CD14-positive monocyte (primary cell): ENCODE data around the gene SHOC1. TPM values are rescaled to one million over a fixed set of nuclear protein-coding genes. Genes with fewer than 3 reads are reported as not detected.

Experiments
- DNase-seq, 3 donors: peaks; one replicate each; pipeline ENCODE4 v3.0.0-alpha.2; 2011 to 2022
- H2AFZ ChIP-seq: 2 replicates; pipeline ENCODE4 v1.6.0; 2012; ENCODE audit warnings: mild to moderate bottlenecking, low read depth, low read length, inconsistent platforms; ENCODE audit not compliant: insufficient read depth, poor library complexity, severe bottlenecking
- H3K27ac ChIP-seq, 2 donors: 1 replicate in 1 of 2; 2 replicates in 1 of 2; pipeline ENCODE4 v1.5.1; 2012 to 2013; ENCODE audit warnings: low read length in 2 of 2, control low read depth in 1 of 2, inconsistent platforms in 1 of 2, low read depth in 1 of 2, mild to moderate bottlenecking in 1 of 2
- H3K27me3 ChIP-seq, 2 donors: one replicate each; pipeline versions ENCODE4 v1.6.0 to v1.6.1; 2011 to 2013; ENCODE audit warnings: low read length in 2 of 2; ENCODE audit not compliant: control insufficient read depth in 2 of 2, insufficient read depth in 2 of 2
- H3K36me3 ChIP-seq, 2 donors: replicated peaks in 1 of 2; 1 replicate in 1 of 2; 2 replicates in 1 of 2; pipeline versions ENCODE4 v1.5.1 to v1.6.1; 2012 to 2013; ENCODE audit warnings: low read length in 2 of 2, control low read depth in 1 of 2, inconsistent platforms in 1 of 2, mild to moderate bottlenecking in 1 of 2; ENCODE audit not compliant: insufficient read depth in 2 of 2, control insufficient read depth in 1 of 2
- H3K4me1 ChIP-seq, 2 donors: 1 replicate in 1 of 2; 2 replicates in 1 of 2; pipeline versions ENCODE4 v1.5.1 to v1.6.1; 2012 to 2013; ENCODE audit warnings: low read length in 2 of 2, control low read depth in 1 of 2, inconsistent platforms in 1 of 2, mild to moderate bottlenecking in 1 of 2, moderate library complexity in 1 of 2; ENCODE audit not compliant: insufficient read depth in 2 of 2, control insufficient read depth in 1 of 2
- H3K4me2 ChIP-seq: replicated peaks from 2 replicates; pipeline ENCODE3; 2012; ENCODE audit warnings: low read length, moderate library complexity, mild to moderate bottlenecking; ENCODE audit not compliant: poor library complexity, severe bottlenecking; ENCODE audit errors: extremely low read depth
- H3K4me3 ChIP-seq, 3 experiments: fragments of 200-600 bp in 1 of 3; sonication (generic) in 1 of 3; replicated peaks in 1 of 3; 1 replicate in 2 of 3; 2 replicates in 1 of 3; pipeline ENCODE4 v1.5.1; 2011 to 2013; ENCODE audit warnings: low read length in 3 of 3, mild to moderate bottlenecking in 3 of 3, control low read depth in 2 of 3, low read depth in 2 of 3, inconsistent platforms in 1 of 3, moderate library complexity in 1 of 3
- H3K79me2 ChIP-seq: 2 replicates; pipeline ENCODE4 v1.6.0; 2012; ENCODE audit warnings: mild to moderate bottlenecking, control low read depth, inconsistent platforms, low read length, moderate library complexity; ENCODE audit not compliant: insufficient read depth
- H3K9ac ChIP-seq: 2 replicates; pipeline ENCODE4 v1.6.0; 2017; ENCODE audit warnings: low read length, mild to moderate bottlenecking; ENCODE audit not compliant: insufficient read depth, poor library complexity, severe bottlenecking
- H3K9me3 ChIP-seq, 2 donors: replicated peaks in 1 of 2; 1 replicate in 1 of 2; 2 replicates in 1 of 2; pipeline versions ENCODE4 v1.5.1 to v1.6.1; 2012 to 2013; ENCODE audit warnings: low read length in 2 of 2, control low read depth in 1 of 2; ENCODE audit not compliant: control insufficient read depth in 1 of 2, insufficient read depth in 1 of 2
- H4K20me1 ChIP-seq: 2 replicates; pipeline ENCODE4 v1.6.0; 2012; ENCODE audit warnings: mild to moderate bottlenecking, low read length, control low read depth, moderate library complexity; ENCODE audit not compliant: insufficient read depth
- H3K27ac Mint-ChIP-seq, 7 donors: one replicate each; pipeline ENCODE4 v1.8.0; 2020; ENCODE audit warnings: mild to moderate bottlenecking in 7 of 7, mixed read lengths in 7 of 7, moderate library complexity in 6 of 7, inconsistent platforms in 2 of 7
- H3K27me3 Mint-ChIP-seq, 3 donors: one replicate each; pipeline ENCODE4 v1.8.0; 2021 to 2022; ENCODE audit warnings: low read depth in 3 of 3, mild to moderate bottlenecking in 3 of 3, mixed read lengths in 3 of 3, moderate library complexity in 3 of 3, inconsistent platforms in 1 of 3
- H3K36me3 Mint-ChIP-seq, 2 donors: one replicate each; pipeline ENCODE4 v1.8.0; 2020; ENCODE audit warnings: mixed read lengths in 2 of 2, inconsistent platforms in 1 of 2, mild to moderate bottlenecking in 1 of 2
- H3K4me1 Mint-ChIP-seq: one replicate; pipeline ENCODE4 v1.8.0; 2020; ENCODE audit warnings: mild to moderate bottlenecking, mixed read lengths
- H3K4me3 Mint-ChIP-seq, 2 donors: one replicate each; pipeline ENCODE4 v1.8.0; 2020; ENCODE audit warnings: mild to moderate bottlenecking in 2 of 2, mixed read lengths in 2 of 2, moderate library complexity in 1 of 2
- H3K9me3 Mint-ChIP-seq, 7 donors: one replicate each; pipeline ENCODE4 v1.8.0; 2020 to 2022; ENCODE audit warnings: mixed read lengths in 7 of 7, mild to moderate bottlenecking in 6 of 7, moderate library complexity in 6 of 7, inconsistent platforms in 2 of 7
- CTCF ChIP-seq: fragments of 200-600 bp; IDR thresholded peaks from one replicate; pipeline ENCODE4 v1.8.0; 2022; ENCODE audit warnings: antibody characterized with exemption, mild to moderate bottlenecking
- WGBS: methylation state at CpG from one replicate; pipeline ENCODE4 v1.1.5; 2013; ENCODE audit warnings: missing lambda C conversion rate; ENCODE audit not compliant: insufficient coverage; 5-methylcytosine and 5-hydroxymethylcytosine counted together
- intact Hi-C, 2 donors: fragments of 100-400 bp; cut with micrococcal nuclease; formaldehyde crosslinking; loops; one replicate each; pipeline versions ENCODE4 v1.15.0 to v1.15.1; 2023
- polyA plus RNA-seq, 3 donors: library from polyadenylated mRNA; depleted of rRNA in 1 of 3; unstranded in 2 of 3; stranded (reverse) in 1 of 3; fragments of 300-500 nt in 2 of 3; fragments of >200 nt in 1 of 3; fragmentation: Illumina TruSeq in 2 of 3; gene quantifications; 1 replicate in 2 of 3; 2 replicates in 1 of 3; pipeline ENCODE4 v1.2.3, GENCODE V29; 2012 to 2021

Gene SHOC1
- polyA plus RNA-seq, 3 donors = not detected

GRCh38 chr9:111807197-111807596, 12.5 kb upstream of the SHOC1 start:
- TF ChIP-seq CTCF = no peak
- no peaks in the 10 kb centered on the region for H3K4me1 ChIP-seq
- Mint-ChIP-seq H3K4me1 (no peaks in the 10 kb centered on the region), H3K27ac (no peak overlapping the region), H3K4me3 (no peak overlapping the region), H3K9me3 (peaks cover 0 to 2% (median 2%) of the 10 kb centered on the region in 7 donors), H3K27me3 (peaks cover 0 to 2% (median 0%) of the 10 kb centered on the region in 3 donors), H3K36me3 (no peaks in the 10 kb centered on the region)
- no peak overlapping the region for H3K4me3 ChIP-seq
- no peaks in the 10 kb centered on the region for H3K79me2 ChIP-seq
- no peaks in the 10 kb centered on the region for H4K20me1 ChIP-seq
- DNase-seq = no peak
- no peak overlapping the region for H2AFZ ChIP-seq
- intact Hi-C loops = no loop called here
- WGBS = no CpG with 5 or more reads among the region's 1 CpG
- no peak overlapping the region for H3K9ac ChIP-seq
- H3K27me3 ChIP-seq = no peaks in the 10 kb centered on the region
- H3K27ac ChIP-seq = no peak overlapping the region
- H3K4me2 ChIP-seq = no peak overlapping the region
- H3K36me3 ChIP-seq = no peaks in the 10 kb centered on the region
- no peaks in the 10 kb centered on the region for H3K9me3 ChIP-seq

GRCh38 chr9:111806259-111806658, 11.5 kb upstream of the SHOC1 start:
- Histone ChIP-seq H3K4me3 (no peak overlapping the region), H3K79me2 (no peaks in the 10 kb centered on the region), H3K4me1 (no peaks in the 10 kb centered on the region), H4K20me1 (no peaks in the 10 kb centered on the region), H3K9me3 (no peaks in the 10 kb centered on the region), H3K4me2 (no peak overlapping the region), H2AFZ (no peak overlapping the region), H3K27ac (no peak overlapping the region), H3K36me3 (no peaks in the 10 kb centered on the region), H3K9ac (no peak overlapping the region), H3K27me3 (no peaks in the 10 kb centered on the region)
- no peaks in the 10 kb centered on the region for H3K27me3 Mint-ChIP-seq
- no peak overlapping the region for H3K27ac Mint-ChIP-seq
- WGBS = no CpG with 5 or more reads among the region's 2 CpGs
- no peak for DNase-seq
- intact Hi-C loops = no loop called here
- no peak for TF ChIP-seq CTCF
- no peak overlapping the region for H3K4me3 Mint-ChIP-seq
- peaks cover 0 to 2% (median 2%) of the 10 kb centered on the region in 7 donors for H3K9me3 Mint-ChIP-seq
- H3K36me3 Mint-ChIP-seq = no peaks in the 10 kb centered on the region
- H3K4me1 Mint-ChIP-seq = no peaks in the 10 kb centered on the region
